Panc1 (cell line): ENCODE measurements around the gene GNLY. TPM values are rescaled to one million over a fixed set of nuclear protein-coding genes. Genes with fewer than 3 reads are reported as not detected.

Source experiments
- ATAC-seq: fragments of 200-7000 bp; cut with Tn5 transposase; 2 replicates; pipeline ENCODE4 v1.9.1; 2020; ENCODE audit warnings: mild to moderate bottlenecking, moderate library complexity
- BruUV-seq: library from RNA; stranded (reverse); fragments of 400-500 nt; replicated peaks from 2 replicates; lab custom pipeline; 2021; lab: Mats Ljungman, UMichigan
- CTCF ChIA-PET: fragments of 300-600 bp; sonication (Branson Sonifier 250); formaldehyde crosslinking; loops from one replicate; lab custom pipeline; 2022; ENCODE audit warnings: antibody characterized with exemption; lab: Charles Lee
- POLR2A ChIA-PET: fragments of 300-600 bp; sonication (Branson Sonifier 250); formaldehyde crosslinking; loops from one replicate; lab custom pipeline; 2022; ENCODE audit warnings: antibody characterized with exemption; lab: Charles Lee
- DNase-seq: peaks from one replicate; pipeline ENCODE4 v3.0.0-alpha.2; 2010; ENCODE audit warnings: low read depth, low spot score
- H3K27ac ChIP-seq: 2 replicates; pipeline ENCODE4 v1.5.1; 2011; ENCODE audit warnings: mild to moderate bottlenecking, low read length, inconsistent platforms
- H3K27me3 ChIP-seq: fragments of 200-500 bp; sonication (Bioruptor generic); 2 replicates; pipeline ENCODE4 v1.6.0; 2014; ENCODE audit warnings: low read length, inconsistent platforms; ENCODE audit not compliant: control insufficient read depth, insufficient read depth
- H3K36me3 ChIP-seq: fragments of 200-500 bp; sonication (Bioruptor generic); 2 replicates; pipeline ENCODE4 v1.5.1; 2014; ENCODE audit warnings: inconsistent platforms, mild to moderate bottlenecking, low read length, moderate library complexity; ENCODE audit not compliant: control insufficient read depth, insufficient read depth
- H3K4me1 ChIP-seq: 2 replicates; pipeline ENCODE4 v1.5.1; 2011; ENCODE audit warnings: inconsistent platforms, mild to moderate bottlenecking, low read length, moderate library complexity; ENCODE audit not compliant: control insufficient read depth, insufficient read depth
- H3K4me3 ChIP-seq, 2 experiments: 2 replicates each; pipeline ENCODE4 v1.5.1; 2011 to 2012; ENCODE audit warnings: low read depth in 2 of 2, low read length in 2 of 2, mild to moderate bottlenecking in 2 of 2, inconsistent platforms in 1 of 2, moderate library complexity in 1 of 2
- H3K9me3 ChIP-seq: fragments of 200-500 bp; sonication (Bioruptor generic); 2 replicates; pipeline ENCODE4 v1.5.1; 2014; ENCODE audit warnings: low read depth, mild to moderate bottlenecking, inconsistent platforms, low read length, moderate library complexity; ENCODE audit not compliant: control insufficient read depth, insufficient read depth
- CTCF ChIP-seq: fragments of 450-650 bp; IDR thresholded peaks from 2 replicates; pipeline ENCODE4 v1.5.1; 2017; ENCODE audit warnings: mild to moderate bottlenecking
- POLR2AphosphoS5 ChIP-seq: IDR thresholded peaks from 2 replicates; pipeline ENCODE4 v1.6.1; 2012; ENCODE audit warnings: mild to moderate bottlenecking, low read depth, low read length, moderate library complexity
- SIN3A ChIP-seq: IDR thresholded peaks from 2 replicates; pipeline ENCODE4 v1.6.1; 2012; ENCODE audit warnings: low read depth, mild to moderate bottlenecking, low read length, moderate library complexity, borderline replicate concordance; ENCODE audit not compliant: insufficient read depth
- TCF7L2 ChIP-seq: IDR thresholded peaks from 2 replicates; pipeline ENCODE4 v1.6.1; 2011; ENCODE audit warnings: mild to moderate bottlenecking, low read depth, low read length, inconsistent platforms
- in situ Hi-C: cut with HindIII; loops from 2 replicates; pipeline ENCODE4 v1.10.0; 2016; ENCODE audit warnings: low sequenced_read_pairs, low pct_unique_long_range_greater_than_20kb
- intact Hi-C: fragments of 100-400 bp; cut with micrococcal nuclease; formaldehyde crosslinking; loops from one replicate; pipeline ENCODE4 v1.10.0; 2022; ENCODE audit not compliant: unreplicated experiment
- total RNA-seq: library from RNA; stranded (reverse); gene quantifications from one replicate; pipeline ENCODE4 v1.2.1, GENCODE V29; 2021; ENCODE audit not compliant: unreplicated experiment
- TF ChIP-seq, protein P1 (sequence below), 2 experiments: IDR thresholded peaks; 2 replicates each; pipeline ENCODE4 v1.6.1; 2011 to 2012; ENCODE audit warnings: low read depth in 2 of 2, control low read depth in 1 of 2, low read length in 1 of 2, mild to moderate bottlenecking in 1 of 2, moderate library complexity in 1 of 2; ENCODE audit not compliant: insufficient read depth in 1 of 2

GNLY gene
- total RNA-seq, 1 experiment from 2014 or later = not detected

GRCh38 chr2:85704800-85705679 lies 10.9 kb downstream of the GNLY start:
- POLR2A ChIA-PET = interaction anchor here (0.6 kb wide), 1 partner anchor 164 kb away, joined by 7 read pairs; no protein-coding TSS in a partner anchor
- intact Hi-C loops (no loop called here), in situ Hi-C loops (loop anchor here (5.0 kb wide), 1 partner anchor 48 kb away; no protein-coding TSS in a partner anchor)

GRCh38 chr2:85705680-85706039 lies 11.5 kb downstream of the GNLY start:
- Histone ChIP-seq H3K27me3 (peaks cover 2% of the 10 kb centered on the region; the same call in 1 of the 2 replicates), H3K27ac (no peak overlapping the region), H3K9me3 (no peaks in the 10 kb centered on the region), H3K36me3 (no peaks in the 10 kb centered on the region), H3K4me3 (no peak overlapping the region), H3K4me1 (peaks cover 14% of the 10 kb centered on the region; the same call in 1 of the 2 replicates)
- intact Hi-C loops = loop anchor here (2.0 kb wide), 1 partner anchor 27 kb away; no protein-coding TSS in a partner anchor
- TF ChIP-seq, protein P1, sequence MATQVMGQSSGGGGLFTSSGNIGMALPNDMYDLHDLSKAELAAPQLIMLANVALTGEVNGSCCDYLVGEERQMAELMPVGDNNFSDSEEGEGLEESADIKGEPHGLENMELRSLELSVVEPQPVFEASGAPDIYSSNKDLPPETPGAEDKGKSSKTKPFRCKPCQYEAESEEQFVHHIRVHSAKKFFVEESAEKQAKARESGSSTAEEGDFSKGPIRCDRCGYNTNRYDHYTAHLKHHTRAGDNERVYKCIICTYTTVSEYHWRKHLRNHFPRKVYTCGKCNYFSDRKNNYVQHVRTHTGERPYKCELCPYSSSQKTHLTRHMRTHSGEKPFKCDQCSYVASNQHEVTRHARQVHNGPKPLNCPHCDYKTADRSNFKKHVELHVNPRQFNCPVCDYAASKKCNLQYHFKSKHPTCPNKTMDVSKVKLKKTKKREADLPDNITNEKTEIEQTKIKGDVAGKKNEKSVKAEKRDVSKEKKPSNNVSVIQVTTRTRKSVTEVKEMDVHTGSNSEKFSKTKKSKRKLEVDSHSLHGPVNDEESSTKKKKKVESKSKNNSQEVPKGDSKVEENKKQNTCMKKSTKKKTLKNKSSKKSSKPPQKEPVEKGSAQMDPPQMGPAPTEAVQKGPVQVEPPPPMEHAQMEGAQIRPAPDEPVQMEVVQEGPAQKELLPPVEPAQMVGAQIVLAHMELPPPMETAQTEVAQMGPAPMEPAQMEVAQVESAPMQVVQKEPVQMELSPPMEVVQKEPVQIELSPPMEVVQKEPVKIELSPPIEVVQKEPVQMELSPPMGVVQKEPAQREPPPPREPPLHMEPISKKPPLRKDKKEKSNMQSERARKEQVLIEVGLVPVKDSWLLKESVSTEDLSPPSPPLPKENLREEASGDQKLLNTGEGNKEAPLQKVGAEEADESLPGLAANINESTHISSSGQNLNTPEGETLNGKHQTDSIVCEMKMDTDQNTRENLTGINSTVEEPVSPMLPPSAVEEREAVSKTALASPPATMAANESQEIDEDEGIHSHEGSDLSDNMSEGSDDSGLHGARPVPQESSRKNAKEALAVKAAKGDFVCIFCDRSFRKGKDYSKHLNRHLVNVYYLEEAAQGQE (IDR thresholded peaks at IDR 0.05; ENCODE audit: insufficient read depth in 1 of 2, low read depth in 2 of 2, low read length in 1 of 2) = no peak
- TF ChIP-seq TCF7L2 (no peak), POLR2AphosphoS5 (no peak), CTCF (no peak), SIN3A (no peak)
- ChIA-PET POLR2A (interaction anchor here (0.6 kb wide), 1 partner anchor 102 kb away, joined by 7 read pairs; no protein-coding TSS in a partner anchor), CTCF (no interaction called here)
- ATAC-seq (no peak), DNase-seq (no peak)
- in situ Hi-C loops = loop anchor here (5.0 kb wide), 1 partner anchor 48 kb away; no protein-coding TSS in a partner anchor
- BruUV-seq = no TSS peak

More at GRCh38 chr2:85704800-85705679, 10.9 kb downstream of the GNLY start:
- TF ChIP-seq, protein P1 (IDR thresholded peaks at IDR 0.05; ENCODE audit: insufficient read depth in 1 of 2, low read depth in 2 of 2, low read length in 1 of 2) = no peak
- no peak for TF ChIP-seq TCF7L2
- Histone ChIP-seq H3K27me3 (peaks cover 2% of the 10 kb centered on the region; the same call in 1 of the 2 replicates), H3K9me3 (no peaks in the 10 kb centered on the region), H3K4me3 (no peak overlapping the region), H3K27ac (no peak overlapping the region), H3K4me1 (peaks cover 14% of the 10 kb centered on the region; the same call in 1 of the 2 replicates), H3K36me3 (no peaks in the 10 kb centered on the region)
- no TSS peak for BruUV-seq
- ATAC-seq (no peak), DNase-seq (no peak)
- CTCF ChIA-PET = interaction anchor here (0.6 to 0.8 kb wide), 3 partner anchors 13 to 100 kb away, joined by 4 to 6 read pairs (median 4); no protein-coding TSS in a partner anchor
